ENCODE data around the gene SIAH3. TPM values are rescaled to one million over a fixed set of nuclear protein-coding genes. Genes with fewer than 3 reads are reported as not detected.

The SIAH3 gene
- total RNA-seq, 2 donors from 2014 or later = not detected

GRCh38 chr13:45851956-45852355 is 403 bp upstream of the SIAH3 start:
- H3K27me3 ChIP-seq (replicated peaks; ENCODE audit: insufficient read depth) = peaks cover 8% of the 10 kb centered on the region
- no peak for DNase-seq (ENCODE audit: low spot score)
- no peaks in the 10 kb centered on the region for H3K36me3 ChIP-seq
- no peak for ATAC-seq (ENCODE audit: insufficient number of reproducible peaks, low FRiP score, low read depth)
- peak overlapping the region; percentile 56 for H3K4me3 ChIP-seq
- peaks cover 4% of the 10 kb centered on the region for H3K9me3 ChIP-seq
- H3K27ac ChIP-seq = no peak overlapping the region
- no peak for TF ChIP-seq CTCF (IDR thresholded peaks at IDR 0.05)
- peaks cover 6 to 21% of the 10 kb centered on the region in 2 donors for H3K4me1 ChIP-seq (ENCODE audit: control insufficient read depth in 1 of 2, low read depth in 2 of 2)

- no peak for TF ChIP-seq CTCF (IDR thresholded peaks at IDR 0.05)
- DNase-seq (ENCODE audit: low spot score) (no peak), ATAC-seq (ENCODE audit: insufficient number of reproducible peaks, low FRiP score, low read depth) (no peak)
- peaks cover 4% of the 10 kb centered on the region for H3K9me3 ChIP-seq
- H3K4me1 ChIP-seq (ENCODE audit: control insufficient read depth in 1 of 2, low read depth in 2 of 2) = peaks cover 6 to 21% of the 10 kb centered on the region in 2 donors
- peaks cover 8% of the 10 kb centered on the region for H3K27me3 ChIP-seq (replicated peaks; ENCODE audit: insufficient read depth)
- no peak overlapping the region for H3K27ac ChIP-seq
- H3K4me3 ChIP-seq = peak overlapping the region; percentile 56
- no peaks in the 10 kb centered on the region for H3K36me3 ChIP-seq
These were observed 1.4 kb downstream of the SIAH3 start for GRCh38 chr13:45850027-45850613.

- Histone ChIP-seq H3K36me3 (no peaks in the 10 kb centered on the region), H3K4me1 (ENCODE audit: control insufficient read depth in 1 of 2, low read depth in 2 of 2) (peaks cover 6 to 21% of the 10 kb centered on the region in 2 donors), H3K27me3 (replicated peaks; ENCODE audit: insufficient read depth) (peaks cover 8% of the 10 kb centered on the region), H3K4me3 (no peak overlapping the region), H3K27ac (no peak overlapping the region), H3K9me3 (peaks cover 4% of the 10 kb centered on the region)
- DNase-seq (ENCODE audit: low spot score) (no peak), ATAC-seq (ENCODE audit: insufficient number of reproducible peaks, low FRiP score, low read depth) (no peak)
- TF ChIP-seq CTCF (IDR thresholded peaks at IDR 0.05) = no peak
These were observed 2.1 kb downstream of the SIAH3 start for GRCh38 chr13:45849408-45849807.

GRCh38 chr13:45847554-45848224 is 3.9 kb downstream of the SIAH3 start:
- DNase-seq (ENCODE audit: low spot score) = no peak
- H3K9me3 ChIP-seq = no peaks in the 10 kb centered on the region
- no peak overlapping the region for H3K4me3 ChIP-seq
- H3K4me1 ChIP-seq (ENCODE audit: control insufficient read depth in 1 of 2, low read depth in 2 of 2) = peaks cover 6 to 21% of the 10 kb centered on the region in 2 donors
- no peak for ATAC-seq (ENCODE audit: insufficient number of reproducible peaks, low FRiP score, low read depth)
- no peaks in the 10 kb centered on the region for H3K36me3 ChIP-seq
- TF ChIP-seq CTCF (IDR thresholded peaks at IDR 0.05) = no peak
- peaks cover 8% of the 10 kb centered on the region for H3K27me3 ChIP-seq (replicated peaks; ENCODE audit: insufficient read depth)
- H3K27ac ChIP-seq = no peak overlapping the region

- H3K27ac ChIP-seq = no peak overlapping the region
- no peaks in the 10 kb centered on the region for H3K36me3 ChIP-seq
- no peak for TF ChIP-seq CTCF (IDR thresholded peaks at IDR 0.05)
- H3K27me3 ChIP-seq (replicated peaks; ENCODE audit: insufficient read depth) = peaks cover 8% of the 10 kb centered on the region
- peaks cover 6 to 18% of the 10 kb centered on the region in 2 donors for H3K4me1 ChIP-seq (ENCODE audit: control insufficient read depth in 1 of 2, low read depth in 2 of 2)
- no peak overlapping the region for H3K4me3 ChIP-seq
- H3K9me3 ChIP-seq = no peaks in the 10 kb centered on the region
- ATAC-seq (ENCODE audit: insufficient number of reproducible peaks, low FRiP score, low read depth) (no peak), DNase-seq (ENCODE audit: low spot score) (no peak)
These were observed 4.9 kb downstream of the SIAH3 start for GRCh38 chr13:45846681-45847080.

Measured in thoracic aorta (tissue), 2 donors.